NT2/D1 (cell line): ENCODE results near the gene MED9.

Source experiments
- DNase-seq: peaks from one replicate; pipeline ENCODE4 v3.0.0-alpha.2; 2011; ENCODE audit warnings: low read depth, low spot score
- H3K27me3 ChIP-seq: 2 replicates; pipeline ENCODE4 v1.6.0; 2011; ENCODE audit warnings: mild to moderate bottlenecking; ENCODE audit not compliant: insufficient read length, insufficient read depth
- H3K36me3 ChIP-seq: 2 replicates; pipeline ENCODE4 v1.6.1; 2011; ENCODE audit warnings: mild to moderate bottlenecking, low read length, mixed read lengths; ENCODE audit not compliant: insufficient read depth, insufficient read length
- H3K4me1 ChIP-seq: 2 replicates; pipeline ENCODE4 v1.5.1; 2011; ENCODE audit not compliant: insufficient read depth, insufficient read length
- H3K4me3 ChIP-seq: 2 replicates; pipeline ENCODE4 v1.5.1; 2011; ENCODE audit warnings: low read depth; ENCODE audit not compliant: insufficient read length
- H3K9ac ChIP-seq: 2 replicates; pipeline ENCODE4 v1.6.0; 2011; ENCODE audit warnings: low read depth; ENCODE audit not compliant: insufficient read length
- H3K9me3 ChIP-seq: 2 replicates; pipeline ENCODE4 v1.5.1; 2011; ENCODE audit warnings: mild to moderate bottlenecking, low read length; ENCODE audit not compliant: insufficient read depth
- SUZ12 ChIP-seq: IDR thresholded peaks from 2 replicates; pipeline ENCODE4 v1.6.1; 2011; ENCODE audit not compliant: insufficient read length, insufficient read depth; ENCODE audit errors: extremely low read depth
- YY1 ChIP-seq: IDR thresholded peaks from 2 replicates; pipeline ENCODE4 v1.6.1; 2011; ENCODE audit not compliant: insufficient read length, insufficient read depth
- ZNF274 ChIP-seq: IDR thresholded peaks from 2 replicates; pipeline ENCODE4 v1.6.1; 2011; ENCODE audit warnings: mild to moderate bottlenecking, low read depth, low read length

Gene MED9

GRCh38 chr17:17467720-17468119, 9.1 kb upstream of the MED9 start:
- Histone ChIP-seq H3K36me3 (no peaks in the 10 kb centered on the region), H3K9me3 (no peaks in the 10 kb centered on the region), H3K27me3 (no peaks in the 10 kb centered on the region), H3K9ac (no peak overlapping the region), H3K4me1 (no peaks in the 10 kb centered on the region), H3K4me3 (no peak overlapping the region)
- no peak for DNase-seq
- TF ChIP-seq YY1: no peak
- no peak for TF ChIP-seq SUZ12
- TF ChIP-seq ZNF274: no peak

GRCh38 chr17:17468217-17469010, 8.4 kb upstream of the MED9 start:
- no peak for DNase-seq
- Histone ChIP-seq H3K9me3 (no peaks in the 10 kb centered on the region), H3K4me1 (no peaks in the 10 kb centered on the region), H3K36me3 (no peaks in the 10 kb centered on the region), H3K27me3 (no peaks in the 10 kb centered on the region), H3K4me3 (no peak overlapping the region), H3K9ac (no peak overlapping the region)
- TF ChIP-seq YY1: no peak
- TF ChIP-seq SUZ12: no peak
- no peak for TF ChIP-seq ZNF274

- no peak for DNase-seq
- no peak overlapping the region for H3K9ac ChIP-seq
- no peaks in the 10 kb centered on the region for H3K4me1 ChIP-seq
- no peak overlapping the region for H3K4me3 ChIP-seq
- no peaks in the 10 kb centered on the region for H3K36me3 ChIP-seq
- no peaks in the 10 kb centered on the region for H3K27me3 ChIP-seq
- TF ChIP-seq SUZ12 (no peak), ZNF274 (no peak), YY1 (no peak)
- H3K9me3 ChIP-seq: no peaks in the 10 kb centered on the region
Measured at GRCh38 chr17:17469358-17469757, 7.4 kb upstream of the MED9 start.

- Histone ChIP-seq H3K9me3 (no peaks in the 10 kb centered on the region), H3K4me1 (no peaks in the 10 kb centered on the region), H3K4me3 (no peak overlapping the region), H3K9ac (no peak overlapping the region), H3K27me3 (no peaks in the 10 kb centered on the region), H3K36me3 (no peaks in the 10 kb centered on the region)
- TF ChIP-seq ZNF274 (no peak), YY1 (no peak), SUZ12 (no peak)
- no peak for DNase-seq
Measured at GRCh38 chr17:17469996-17470395, 6.8 kb upstream of the MED9 start.

- Histone ChIP-seq H3K4me1 (no peaks in the 10 kb centered on the region), H3K9me3 (no peaks in the 10 kb centered on the region), H3K27me3 (no peaks in the 10 kb centered on the region), H3K36me3 (no peaks in the 10 kb centered on the region), H3K4me3 (no peak overlapping the region), H3K9ac (no peak overlapping the region)
- TF ChIP-seq SUZ12: no peak
- no peak for TF ChIP-seq YY1
- no peak for TF ChIP-seq ZNF274
- DNase-seq: no peak
Measured at GRCh38 chr17:17472333-17472920, 4.4 kb upstream of the MED9 start.

- H3K9me3 ChIP-seq: no peaks in the 10 kb centered on the region
- TF ChIP-seq SUZ12 (no peak), ZNF274 (no peak), YY1 (no peak)
- peaks cover 11% of the 10 kb centered on the region for H3K36me3 ChIP-seq
- H3K27me3 ChIP-seq: no peaks in the 10 kb centered on the region
- no peak overlapping the region for H3K4me3 ChIP-seq
- DNase-seq: no peak
- no peak overlapping the region for H3K9ac ChIP-seq
- no peaks in the 10 kb centered on the region for H3K4me1 ChIP-seq
Measured at GRCh38 chr17:17474341-17474740, 2.5 kb upstream of the MED9 start.

GRCh38 chr17:17479209-17479608, 2.4 kb downstream of the MED9 start:
- Histone ChIP-seq H3K4me1 (peaks cover 3% of the 10 kb centered on the region), H3K4me3 (no peak overlapping the region), H3K36me3 (peaks cover 37% of the 10 kb centered on the region), H3K27me3 (no peaks in the 10 kb centered on the region), H3K9ac (no peak overlapping the region), H3K9me3 (no peaks in the 10 kb centered on the region)
- no peak for TF ChIP-seq SUZ12
- no peak for TF ChIP-seq YY1
- TF ChIP-seq ZNF274: no peak
- no peak for DNase-seq
